Uterus (tissue), 2 donors: Measurements from ENCODE around the gene DLG3.

ENCODE experiments used
- POLR2A ChIP-seq, 2 donors: fragments of 450-650 bp; IDR thresholded peaks; one replicate each; pipeline ENCODE4 v1.6.1; 2016; ENCODE audit warnings: antibody characterized with exemption in 2 of 2, mild to moderate bottlenecking in 1 of 2, moderate library complexity in 1 of 2
- TF ChIP-seq, protein P1 (sequence below), 4 experiments: fragments of 200-600 bp in 2 of 4; fragments of 450-650 bp in 2 of 4; sonication (generic) in 2 of 4; IDR thresholded peaks; one replicate each; pipeline ENCODE4 v1.5.1; 2016 to 2019; ENCODE audit warnings: antibody characterized with exemption in 4 of 4, mild to moderate bottlenecking in 2 of 4, moderate library complexity in 1 of 4

DNA sequence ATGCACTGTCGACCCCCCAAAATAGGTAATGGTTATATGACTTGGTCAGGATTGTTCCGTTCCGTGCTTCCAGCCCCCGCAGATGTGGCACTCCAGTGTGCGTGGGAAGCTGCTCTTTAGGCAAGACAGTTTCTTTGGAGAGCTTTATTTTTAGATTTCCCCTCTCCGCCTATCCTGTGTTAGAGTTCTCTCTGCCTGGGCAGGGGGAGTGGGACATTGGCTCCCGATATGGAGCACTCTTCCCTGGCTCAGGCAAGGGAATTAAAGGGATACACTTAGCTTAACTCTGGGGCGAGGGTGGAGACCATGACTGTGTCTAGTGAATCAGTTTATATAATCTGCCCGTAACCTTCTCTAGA lies 36.0 kb downstream of the DLG3 start:
- TF ChIP-seq, protein P1, sequence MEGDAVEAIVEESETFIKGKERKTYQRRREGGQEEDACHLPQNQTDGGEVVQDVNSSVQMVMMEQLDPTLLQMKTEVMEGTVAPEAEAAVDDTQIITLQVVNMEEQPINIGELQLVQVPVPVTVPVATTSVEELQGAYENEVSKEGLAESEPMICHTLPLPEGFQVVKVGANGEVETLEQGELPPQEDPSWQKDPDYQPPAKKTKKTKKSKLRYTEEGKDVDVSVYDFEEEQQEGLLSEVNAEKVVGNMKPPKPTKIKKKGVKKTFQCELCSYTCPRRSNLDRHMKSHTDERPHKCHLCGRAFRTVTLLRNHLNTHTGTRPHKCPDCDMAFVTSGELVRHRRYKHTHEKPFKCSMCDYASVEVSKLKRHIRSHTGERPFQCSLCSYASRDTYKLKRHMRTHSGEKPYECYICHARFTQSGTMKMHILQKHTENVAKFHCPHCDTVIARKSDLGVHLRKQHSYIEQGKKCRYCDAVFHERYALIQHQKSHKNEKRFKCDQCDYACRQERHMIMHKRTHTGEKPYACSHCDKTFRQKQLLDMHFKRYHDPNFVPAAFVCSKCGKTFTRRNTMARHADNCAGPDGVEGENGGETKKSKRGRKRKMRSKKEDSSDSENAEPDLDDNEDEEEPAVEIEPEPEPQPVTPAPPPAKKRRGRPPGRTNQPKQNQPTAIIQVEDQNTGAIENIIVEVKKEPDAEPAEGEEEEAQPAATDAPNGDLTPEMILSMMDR (IDR thresholded peaks at IDR 0.05) = no peak
- TF ChIP-seq POLR2A (IDR thresholded peaks at IDR 0.05) = no peak
